NCI-H82 treated with DMSO at 0.1 percent for 48 hours (cell line): ENCODE results near the gene SLC38A2.

ENCODE experiments used
- DNase-seq: peaks from one replicate; lab custom pipeline; 2025; ENCODE audit not compliant: unreplicated experiment; lab: John Stamatoyannopoulos, UW

Gene SLC38A2

DNA sequence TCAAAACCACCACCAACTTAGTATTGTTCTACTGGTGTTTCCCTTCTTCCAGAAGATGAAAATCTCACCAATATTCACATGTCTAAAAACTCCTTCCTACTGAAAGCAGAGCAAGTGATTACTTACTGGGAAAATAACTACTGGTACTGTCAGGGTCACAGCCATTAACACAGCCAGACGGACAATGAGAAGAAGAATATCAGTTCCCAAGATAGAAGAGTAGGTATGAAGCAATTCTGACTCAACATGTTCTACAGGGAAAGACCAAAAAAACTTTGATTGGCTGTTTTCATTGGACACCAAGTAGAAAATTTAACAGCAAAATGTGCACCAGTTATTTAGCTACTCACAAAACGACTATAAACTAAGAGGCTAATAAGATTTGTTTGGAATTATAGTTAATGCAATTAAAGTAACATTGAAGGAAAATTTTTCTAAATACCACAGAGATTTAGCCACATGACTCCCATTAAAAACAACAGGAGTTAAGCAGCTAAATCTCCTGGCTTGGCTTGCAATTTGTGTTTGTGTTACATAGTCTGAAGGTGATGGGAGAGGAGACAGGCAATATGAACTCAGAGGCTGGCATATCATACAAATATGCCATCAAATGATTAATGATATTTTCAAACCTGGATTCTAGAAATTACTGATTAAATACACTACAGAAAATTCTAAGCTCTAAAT is 9.5 kb downstream of the SLC38A2 start:
- DNase-seq = no peak

DNA sequence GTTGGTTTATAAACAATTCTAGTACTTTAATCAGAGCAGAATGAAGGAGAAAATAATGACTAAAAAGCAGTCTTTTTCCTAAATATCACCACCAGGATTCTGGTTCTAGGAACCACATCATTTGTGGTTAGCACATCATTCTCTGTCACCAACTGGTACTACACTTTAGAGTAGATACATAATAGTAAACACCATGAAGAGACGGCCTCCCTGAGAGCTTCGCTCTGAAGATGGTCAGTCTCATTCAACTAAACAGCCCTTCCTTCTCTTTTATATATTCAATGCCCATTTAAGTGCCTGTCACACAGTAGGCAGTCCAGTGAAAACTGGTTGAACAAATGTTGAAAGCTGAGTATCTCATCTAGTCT is 10.9 kb downstream of the SLC38A2 start:
- no peak for DNase-seq

DNA sequence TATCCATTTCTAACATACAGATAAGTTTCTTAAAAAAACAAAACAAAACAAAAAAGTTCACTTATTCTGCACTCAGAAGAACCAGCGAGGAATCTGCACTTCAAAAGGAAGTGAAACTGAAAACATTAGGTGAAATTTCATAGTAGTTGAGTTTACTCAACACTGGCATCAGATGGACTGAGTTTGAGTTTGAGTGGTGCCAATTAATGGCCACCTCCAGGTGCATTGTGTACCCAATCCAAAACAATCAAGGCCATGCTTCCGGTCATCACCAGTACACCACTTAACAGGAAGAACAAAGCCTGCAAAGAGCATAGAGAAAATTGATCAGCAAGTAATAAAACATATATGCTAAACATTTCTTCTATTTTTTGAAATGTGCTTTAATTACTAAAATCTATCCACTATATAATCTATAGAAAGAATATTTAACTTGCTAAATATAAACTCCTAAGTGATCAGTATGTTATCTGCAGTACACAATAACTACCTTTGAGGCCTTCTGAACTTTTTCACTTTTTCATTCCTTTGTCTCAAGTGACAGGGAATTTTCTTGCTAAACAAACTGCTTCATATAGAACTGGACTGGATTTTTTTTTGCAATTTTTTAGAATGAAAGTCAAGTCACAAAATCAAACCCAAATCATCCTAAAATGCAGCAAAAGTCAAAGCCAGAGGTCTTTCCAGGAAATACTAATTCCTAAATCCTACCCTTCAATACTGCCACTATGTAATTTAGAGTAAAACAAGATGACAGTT is 11.5 kb downstream of the SLC38A2 start:
- no peak for DNase-seq

DNA sequence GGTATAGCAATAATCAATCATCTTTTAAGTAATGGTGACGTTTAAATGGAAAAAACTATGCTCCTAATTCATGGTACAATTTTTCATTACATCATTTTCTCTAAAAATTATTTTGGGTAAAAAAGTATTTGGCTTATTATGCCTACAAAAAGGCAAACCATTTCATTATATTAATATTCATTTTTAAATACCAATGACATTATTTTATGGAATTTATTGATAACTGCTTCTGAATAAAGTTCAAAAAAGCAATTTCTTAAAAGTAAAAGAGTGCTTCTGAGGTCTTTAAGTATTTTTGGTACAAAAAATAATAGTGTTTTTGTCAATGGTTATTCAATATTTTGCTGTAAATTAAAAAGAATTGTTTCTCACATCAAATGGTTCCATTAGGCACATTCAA is 12.2 kb downstream of the SLC38A2 start:
- no peak for DNase-seq

DNA sequence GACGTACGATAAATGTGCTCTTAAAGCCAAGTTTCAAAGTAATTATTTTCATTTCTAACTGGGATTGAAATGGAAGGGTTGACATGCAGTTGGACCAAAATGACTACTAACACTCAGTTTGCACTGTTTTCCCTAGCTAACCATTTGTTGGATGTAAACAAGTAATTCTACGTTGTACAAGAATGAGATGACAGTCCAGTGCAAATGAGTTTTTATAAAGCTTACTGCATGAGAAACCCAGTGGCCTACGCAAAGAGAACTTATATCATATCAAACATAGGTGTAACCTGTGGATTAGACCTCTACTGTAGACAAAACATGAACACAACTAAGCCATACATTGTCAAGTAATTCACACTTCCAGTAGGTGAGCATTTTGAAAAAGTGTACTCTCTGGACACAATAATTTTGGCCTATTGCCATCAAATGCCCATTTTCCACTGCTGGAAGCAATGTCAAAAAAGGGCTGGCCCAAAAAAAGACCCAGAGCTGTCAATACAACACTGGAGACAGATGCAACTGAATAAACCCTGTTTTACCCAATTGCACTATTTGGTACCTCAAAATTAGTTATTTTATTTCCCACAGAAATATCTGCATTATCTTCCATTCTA is 12.8 kb downstream of the SLC38A2 start:
- DNase-seq = no peak

DNA sequence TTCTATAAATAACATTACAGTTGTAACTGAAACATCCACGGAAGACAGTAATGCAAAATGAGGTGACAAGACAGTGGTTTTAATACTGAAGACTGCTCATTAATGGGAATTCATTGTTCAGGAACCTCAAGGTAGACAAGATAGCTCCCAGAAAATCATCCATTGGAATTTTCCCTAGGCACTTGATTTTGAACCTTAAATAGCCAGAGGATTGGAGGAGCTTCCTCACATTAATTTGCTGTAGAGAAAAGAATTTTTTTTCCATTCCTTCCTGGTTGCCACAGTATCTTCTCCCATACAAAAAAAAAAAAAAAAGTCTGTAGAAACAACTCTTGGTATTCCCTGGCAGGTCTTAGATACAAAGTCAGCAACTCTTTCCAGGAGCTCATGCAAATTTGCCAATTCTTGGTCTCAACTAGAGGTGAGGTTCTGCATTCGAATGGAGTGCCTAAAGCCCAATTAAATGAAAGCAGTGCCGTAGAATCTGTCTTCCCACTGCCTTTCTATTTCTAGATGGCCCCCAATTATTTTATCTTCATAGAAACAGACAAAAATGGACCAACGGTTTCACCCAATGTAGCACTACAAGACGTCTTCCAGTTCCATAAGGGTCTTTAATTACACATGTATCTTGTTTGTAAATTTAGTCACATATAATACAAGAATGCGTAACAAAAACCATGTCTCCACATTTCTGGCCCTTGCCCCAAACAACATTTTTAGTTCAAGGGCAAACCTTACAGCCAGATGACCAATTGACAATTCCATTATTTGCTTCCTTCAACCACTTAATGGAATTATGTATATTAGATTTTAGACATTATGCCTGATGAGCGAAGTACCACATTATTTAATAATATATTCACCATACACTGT is 13.5 kb downstream of the SLC38A2 start:
- no peak for DNase-seq

DNA sequence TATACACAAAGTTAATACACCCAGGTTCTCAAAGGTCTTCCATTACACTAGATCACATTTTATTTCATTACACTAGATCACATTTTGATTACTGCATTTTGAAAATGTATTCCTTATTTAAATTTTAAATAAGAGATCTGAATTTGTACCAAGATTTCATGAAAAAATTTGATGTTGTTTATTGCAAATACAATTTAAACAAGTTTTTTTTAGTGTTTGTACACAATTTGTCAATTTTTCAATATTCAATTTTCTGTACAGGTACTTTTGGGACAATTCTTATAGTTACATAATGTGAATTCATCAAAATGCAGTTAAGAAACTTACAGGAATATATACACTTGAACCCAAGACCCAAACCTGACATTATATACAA is 14.3 kb downstream of the SLC38A2 start:
- DNase-seq = no peak

DNA sequence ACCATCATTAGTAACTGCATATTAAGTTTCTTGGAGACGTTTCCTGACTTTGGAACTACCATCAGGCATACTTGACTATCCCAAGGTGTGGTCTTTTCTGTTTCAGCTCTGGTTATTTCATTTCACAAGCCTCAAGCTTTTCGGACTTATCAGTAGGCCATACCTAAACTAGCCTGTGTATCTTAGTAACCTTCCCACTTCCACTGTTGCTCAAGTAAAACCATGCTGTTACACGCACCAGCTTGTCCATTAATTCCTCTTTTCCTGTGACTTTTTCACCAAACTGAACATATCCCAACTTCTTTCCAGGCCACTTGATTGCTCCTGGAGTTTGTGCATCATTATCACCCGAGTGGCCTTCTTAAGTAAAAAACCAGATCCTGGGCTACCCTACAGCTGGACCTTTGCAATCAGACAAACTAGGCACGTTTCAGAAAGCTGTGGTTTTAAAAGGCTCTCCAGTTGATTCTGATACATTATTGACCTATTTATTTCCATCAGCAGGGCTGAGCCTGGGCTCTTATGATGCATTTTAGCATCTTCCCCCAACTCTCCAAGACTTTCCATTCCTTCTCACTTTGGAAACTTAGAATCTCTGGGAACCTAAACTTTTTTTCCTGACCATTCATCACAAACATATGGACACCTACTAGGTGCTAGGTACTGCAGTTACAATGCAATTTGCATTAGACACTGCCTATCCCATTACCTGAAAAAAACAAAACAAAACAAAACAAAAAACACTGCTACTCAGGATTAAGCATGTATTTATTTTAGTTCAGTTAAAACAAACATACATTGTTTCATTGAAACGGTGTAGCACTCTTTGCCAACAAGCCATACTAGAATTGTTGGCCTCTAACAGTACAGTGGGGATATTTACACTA is 14.9 kb downstream of the SLC38A2 start:
- no peak for DNase-seq

DNA sequence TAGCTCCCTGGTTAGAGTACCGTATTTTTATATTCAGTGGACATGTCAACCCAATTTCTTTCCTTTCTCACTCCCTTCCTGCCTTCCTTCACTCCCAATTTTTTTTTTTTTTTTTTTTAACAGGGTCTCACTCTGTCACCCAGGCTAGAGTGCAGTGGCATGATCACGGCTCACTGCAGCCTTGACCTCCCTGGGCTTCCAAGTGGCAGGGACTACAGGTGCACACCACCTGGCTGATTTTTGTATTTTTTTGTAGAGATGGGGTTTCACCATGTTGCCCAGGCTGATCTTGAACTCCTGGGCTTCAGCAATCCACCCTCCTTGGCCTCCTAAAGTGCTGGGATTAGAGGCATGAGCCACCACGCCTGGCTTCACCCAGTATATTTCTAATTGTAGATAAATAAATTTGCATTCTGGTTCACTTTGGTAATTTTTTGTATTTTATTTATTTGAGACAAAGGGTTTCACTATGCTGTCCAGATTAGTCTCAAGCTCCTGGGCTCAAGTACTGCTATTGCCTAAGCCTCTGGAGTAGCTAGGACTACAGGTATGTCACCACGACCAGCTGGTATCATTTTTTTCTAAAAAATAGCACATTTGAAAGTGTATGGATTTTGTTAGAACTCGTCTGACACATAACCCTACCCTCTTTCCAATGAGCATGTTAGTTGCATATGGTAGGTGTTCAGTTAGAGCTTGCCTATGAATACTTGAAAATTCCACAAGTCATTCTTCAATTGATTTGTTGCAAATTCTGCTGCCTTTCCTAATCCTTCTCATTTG is 15.7 kb downstream of the SLC38A2 start:
- no peak for DNase-seq

DNA sequence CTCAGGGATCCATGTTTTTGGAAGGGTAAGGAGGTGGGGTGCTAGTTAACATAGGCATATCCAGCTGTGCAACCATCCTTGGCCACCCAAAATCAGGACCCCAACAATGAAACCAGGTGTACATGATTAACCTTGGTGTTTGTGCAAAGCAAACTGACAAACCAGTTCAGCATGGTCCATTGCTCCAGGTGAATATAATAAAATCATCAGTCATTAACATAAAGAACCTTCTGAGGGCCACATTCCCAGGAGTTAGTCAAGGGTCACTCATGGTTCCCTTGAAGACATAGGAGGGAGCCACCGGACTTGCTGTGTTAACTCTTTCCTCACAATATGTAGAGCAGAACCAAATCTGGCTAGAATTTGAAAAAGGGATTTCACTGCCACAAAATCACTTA is 17.8 kb downstream of the SLC38A2 start:
- no peak for DNase-seq

DNA sequence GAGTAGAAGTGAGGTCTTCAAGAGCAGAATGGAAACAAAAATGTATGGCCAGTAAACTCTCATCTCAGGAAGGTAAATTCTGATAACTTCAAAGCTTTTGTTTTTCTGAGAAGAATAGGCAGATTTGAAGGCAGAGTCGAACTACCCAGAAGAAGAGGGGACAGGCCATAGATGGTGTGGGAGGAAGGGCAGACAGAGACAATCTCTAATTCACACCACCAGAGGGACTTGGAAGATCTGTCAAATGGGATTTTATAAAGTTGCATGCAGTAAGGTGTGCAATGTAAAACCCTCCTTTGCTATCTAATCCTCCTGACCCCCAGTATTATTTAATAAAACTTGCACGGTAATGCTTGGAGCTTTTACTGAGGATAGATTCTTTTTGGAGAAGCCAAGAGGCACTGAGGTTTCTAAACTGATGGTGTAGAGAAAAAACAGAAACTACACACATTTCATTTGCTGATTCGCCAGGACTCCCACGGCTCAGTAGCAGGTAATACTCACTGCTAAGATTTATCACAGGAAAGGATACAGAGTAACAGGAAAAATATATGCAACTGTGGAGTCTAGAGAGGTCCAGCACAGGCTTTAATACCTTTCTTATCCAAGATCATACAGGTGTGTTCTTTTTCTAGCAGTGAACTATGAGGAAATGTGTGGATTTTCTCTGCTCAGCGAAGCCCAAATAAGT is 18.3 kb downstream of the SLC38A2 start:
- DNase-seq = no peak

DNA sequence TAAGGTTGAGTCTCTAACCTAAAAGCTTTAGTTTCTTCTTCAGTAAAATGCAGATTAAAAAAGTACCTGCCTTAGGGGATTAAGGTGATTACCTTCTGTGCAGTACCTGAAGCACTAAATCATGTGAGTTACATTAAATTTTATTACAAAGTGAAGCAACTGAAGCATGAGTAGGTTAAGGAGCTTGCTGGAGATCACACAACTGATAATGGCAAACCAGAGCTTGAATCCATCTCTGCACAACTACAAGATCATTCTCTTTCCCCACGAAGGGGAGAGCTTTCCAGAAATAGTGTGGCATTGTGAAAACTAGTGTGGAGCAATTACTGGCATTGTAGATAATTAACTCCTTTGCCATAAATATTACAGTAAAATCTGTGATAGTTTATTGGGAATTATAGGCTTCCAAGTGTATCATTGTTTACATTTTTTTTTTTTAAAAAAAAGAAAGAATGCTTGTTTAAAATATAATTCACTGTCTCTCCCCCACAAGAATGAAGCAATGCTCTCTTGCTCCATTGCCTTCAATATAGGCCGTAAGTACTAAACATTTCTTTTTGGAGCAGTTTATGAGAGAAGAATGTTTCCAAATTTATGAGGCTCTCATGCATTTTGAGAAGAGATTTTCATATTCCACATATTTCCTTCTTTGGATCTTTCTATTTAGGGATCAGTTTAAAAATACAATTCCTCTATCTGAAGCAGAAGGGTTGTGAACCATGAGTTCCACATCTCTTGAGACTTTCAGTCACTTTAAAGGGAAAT is 20.5 kb downstream of the SLC38A2 start:
- DNase-seq = no peak

DNA sequence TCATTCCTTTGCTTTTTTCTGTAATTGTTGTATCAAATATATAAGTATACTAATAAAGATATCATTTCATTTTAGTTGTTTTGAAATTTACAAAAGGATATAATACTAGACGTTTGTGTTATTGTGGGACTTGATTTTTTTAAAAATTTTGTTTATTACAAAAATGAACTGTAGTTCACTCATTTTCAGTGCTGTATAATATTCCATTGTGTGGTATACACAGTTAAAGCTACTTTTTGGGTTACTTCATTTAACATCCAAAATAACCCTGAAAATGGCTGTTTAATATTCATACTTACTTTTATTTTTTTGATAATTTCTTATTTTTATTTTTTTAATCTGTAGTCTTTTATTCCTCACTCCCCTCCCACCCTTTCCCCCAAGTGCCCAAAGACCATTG is 21.4 kb downstream of the SLC38A2 start:
- DNase-seq = no peak

DNA sequence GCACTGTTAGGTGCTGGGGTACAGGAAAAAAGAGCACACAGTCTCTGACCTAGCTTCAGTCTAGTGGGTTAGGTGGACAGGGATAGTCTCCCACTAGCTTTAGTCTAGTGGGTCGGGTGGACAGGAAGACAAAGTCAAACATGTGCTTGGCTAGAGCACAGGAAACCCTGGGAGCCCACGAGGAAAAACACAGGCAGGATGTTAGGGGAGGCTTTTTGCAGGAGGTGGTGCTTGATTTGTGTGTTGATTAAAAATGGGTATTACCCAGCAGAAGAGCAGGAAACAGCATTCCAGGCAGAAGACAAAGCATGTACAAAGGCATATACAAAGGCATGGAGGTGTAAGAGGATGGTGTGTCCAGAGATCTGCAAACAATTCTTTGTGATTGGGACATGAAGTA is 23.3 kb downstream of the SLC38A2 start:
- no peak for DNase-seq

DNA sequence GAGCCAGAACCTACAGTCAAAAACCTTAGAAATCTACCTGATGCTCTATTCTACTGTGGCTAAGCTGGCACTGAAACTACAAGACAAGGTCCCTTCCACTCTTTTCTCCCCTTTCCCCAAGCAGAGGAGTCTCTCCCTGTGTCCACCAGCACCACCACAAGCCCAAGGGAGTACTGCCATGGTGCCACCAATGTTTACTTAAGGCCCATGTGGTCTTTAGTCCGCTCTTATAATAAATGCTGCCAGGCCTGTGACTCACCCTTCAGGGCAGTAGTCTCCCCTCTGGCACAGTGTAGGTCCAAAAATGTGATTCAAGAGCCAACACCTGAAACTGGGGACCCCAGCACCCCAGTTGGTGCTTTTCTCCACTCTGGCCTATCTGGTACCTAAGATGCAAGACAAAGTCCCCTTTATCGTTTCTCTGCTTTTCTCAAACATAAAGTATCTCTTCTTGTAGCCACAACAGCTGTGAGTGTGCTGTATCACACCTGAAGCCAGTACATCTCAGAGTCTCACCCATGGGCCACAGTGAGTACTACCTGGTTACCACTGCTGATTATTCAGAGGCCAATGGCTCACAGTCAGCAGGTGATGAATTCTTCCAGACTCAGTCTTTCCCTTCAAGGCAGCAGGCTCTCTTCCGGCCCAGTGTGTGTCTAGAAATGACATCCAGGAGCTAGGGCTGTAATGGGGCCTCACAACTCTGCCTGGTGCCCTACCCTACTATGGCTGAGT is 29.3 kb downstream of the SLC38A2 start:
- DNase-seq = no peak

DNA sequence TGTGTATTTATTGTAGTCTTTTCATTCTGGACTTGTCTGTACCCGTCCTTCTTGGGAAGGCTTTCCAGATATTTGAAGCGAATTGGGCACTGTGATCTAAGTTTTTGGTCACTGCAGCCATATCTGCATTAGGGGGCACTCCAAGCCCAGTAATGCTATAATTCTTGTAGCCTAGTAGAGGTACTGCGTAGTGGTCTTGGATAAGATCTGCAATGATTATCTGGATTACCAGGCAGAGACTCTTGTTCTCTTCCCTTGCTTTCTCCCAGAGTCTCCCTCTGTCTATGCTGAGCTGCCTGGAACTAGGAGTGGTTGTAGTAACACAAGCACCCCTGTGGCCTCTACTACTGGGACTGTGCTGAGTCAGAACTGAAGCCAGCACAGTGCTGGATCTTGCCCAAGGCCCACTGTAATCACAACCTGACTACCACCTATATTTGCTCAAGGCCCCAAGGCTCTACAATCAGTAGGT is 30.0 kb downstream of the SLC38A2 start:
- peak; percentile 45 for DNase-seq

DNA sequence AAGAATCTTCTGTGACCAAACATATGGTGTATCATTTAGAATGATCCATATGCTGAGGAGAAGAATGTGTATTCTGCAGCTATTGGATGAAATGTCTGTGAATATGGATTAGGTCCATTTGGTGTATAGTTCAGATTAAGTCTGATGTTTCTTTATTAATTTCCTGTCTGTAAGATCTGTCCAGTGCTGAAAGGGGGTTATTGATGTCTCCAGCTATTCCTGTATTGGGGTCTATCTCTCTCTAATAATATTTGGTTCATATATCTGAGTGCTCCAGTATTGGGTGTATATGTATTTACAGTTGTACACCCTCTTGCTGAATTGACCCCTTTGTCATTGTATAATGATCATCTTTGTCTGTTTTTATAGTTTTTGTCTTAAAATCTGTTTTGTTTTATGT is 33.5 kb downstream of the SLC38A2 start:
- DNase-seq = no peak

DNA sequence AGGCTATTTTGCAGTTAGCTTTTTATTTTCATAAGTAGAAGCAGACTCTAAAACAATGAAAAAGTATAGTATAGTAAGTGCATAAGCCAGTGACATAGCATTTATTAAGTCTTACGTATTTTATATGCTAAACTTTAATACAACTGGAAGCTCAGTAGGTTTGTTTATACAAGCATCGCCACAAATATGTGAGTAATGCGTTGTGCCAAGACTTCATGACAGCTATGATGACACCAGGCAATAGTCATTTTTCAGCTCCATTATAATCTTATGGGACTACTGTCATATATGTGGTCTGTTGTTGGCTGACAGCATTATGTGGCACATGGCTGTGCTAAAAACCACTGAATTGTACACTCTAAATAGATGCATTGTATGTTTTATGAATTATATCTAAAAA is 40.3 kb downstream of the SLC38A2 start:
- DNase-seq = no peak
